Measurements from ENCODE around the gene DENND2A.

DNA sequence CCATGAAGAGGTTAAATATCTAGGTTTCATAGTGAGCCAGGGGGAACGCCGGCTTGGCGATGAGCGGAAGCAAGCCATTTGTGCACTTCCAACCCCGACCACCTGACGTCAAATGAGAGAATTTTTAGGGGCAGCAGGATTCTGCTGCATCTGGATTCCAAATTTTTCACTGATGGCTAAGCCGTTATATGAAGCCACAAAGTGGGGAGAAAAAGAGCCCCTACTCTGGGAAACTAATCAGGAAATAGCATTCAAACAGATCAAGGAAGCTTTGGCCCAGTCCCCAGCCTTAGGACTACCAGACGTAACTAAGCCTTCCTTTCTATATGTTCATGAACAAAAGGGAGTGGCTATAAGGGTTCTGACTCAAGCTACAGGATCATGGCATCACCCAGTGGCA is 19.2 kb upstream of the DENND2A start:
- no peak for TF ChIP-seq CTCF (IDR thresholded peaks at IDR 0.05)
- no peak for TF ChIP-seq POLR2A (IDR thresholded peaks at IDR 0.05)
